HEK293 (cell line): ENCODE results near the gene RASGRP1.

Source experiments
- CTCF ChIA-PET: fragments of 350-600 bp; formaldehyde crosslinking; extraction: SDS; loops from one replicate; lab custom pipeline; 2021; ENCODE audit warnings: antibody characterized with exemption; lab: Yijun Ruan, JAX
- POLR2A ChIA-PET: fragments of 300-600 bp; formaldehyde crosslinking; extraction: SDS; loops from one replicate; lab custom pipeline; 2020; ENCODE audit warnings: antibody characterized with exemption, inconsistent platforms; lab: Yijun Ruan, JAX
- H3K27ac ChIP-seq: fragments of 200-500 bp; sonication (Bioruptor generic); 2 replicates; pipeline ENCODE4 v1.5.1; 2014; ENCODE audit warnings: low read depth, low read length, control low read depth, inconsistent platforms; ENCODE audit errors: extremely low read depth
- H3K36me3 ChIP-seq, 2 experiments: fragments of 200-500 bp in 1 of 2; sonication (Bioruptor generic) in 1 of 2; 1 replicate in 1 of 2; 2 replicates in 1 of 2; pipeline ENCODE4 v1.5.1; 2014 to 2017; ENCODE audit warnings: inconsistent platforms in 2 of 2, low read length in 2 of 2; ENCODE audit not compliant: control insufficient read depth in 2 of 2, insufficient read depth in 1 of 2
- H3K4me1 ChIP-seq: fragments of 200-500 bp; sonication (Bioruptor generic); 2 replicates; pipeline ENCODE4 v1.5.1; 2014; ENCODE audit warnings: mild to moderate bottlenecking, low read length, inconsistent platforms; ENCODE audit not compliant: control insufficient read depth, insufficient read depth
- H3K4me3 ChIP-seq: 2 replicates; pipeline ENCODE4 v1.5.1; 2011; ENCODE audit warnings: low read depth, mild to moderate bottlenecking, control low read depth, low read length, moderate library complexity
- H3K9me3 ChIP-seq: fragments of 200-500 bp; sonication (Bioruptor generic); 2 replicates; pipeline ENCODE4 v1.5.1; 2014; ENCODE audit warnings: low read depth, low read length, inconsistent platforms; ENCODE audit not compliant: control insufficient read depth, insufficient read depth
- GFI1B ChIP-seq: fragments of 450-650 bp; formaldehyde crosslinking; IDR thresholded peaks from 2 replicates; pipeline ENCODE4 v1.5.1; 2016; ENCODE audit warnings: missing biosample characterization, missing genetic modification characterization
- HOXA7 ChIP-seq: sonication (generic); formaldehyde crosslinking; IDR thresholded peaks from 2 replicates; pipeline ENCODE4 v1.8.1; 2022; ENCODE audit warnings: missing genetic modification reagents, borderline replicate concordance
- KLF1 ChIP-seq: fragments of 450-650 bp; formaldehyde crosslinking; IDR thresholded peaks from 2 replicates; pipeline ENCODE4 v1.5.1; 2016; ENCODE audit warnings: missing biosample characterization, missing genetic modification characterization
- MEIS1 ChIP-seq: sonication (generic); formaldehyde crosslinking; IDR thresholded peaks from 2 replicates; pipeline ENCODE4 v1.8.1; 2022; ENCODE audit warnings: missing genetic modification reagents, mild to moderate bottlenecking, borderline replicate concordance
- SP3 ChIP-seq: fragments of 450-650 bp; formaldehyde crosslinking; IDR thresholded peaks from 2 replicates; pipeline ENCODE4 v1.5.1; 2016; ENCODE audit warnings: missing biosample characterization, missing genetic modification characterization
- YY2 ChIP-seq: fragments of 450-650 bp; formaldehyde crosslinking; IDR thresholded peaks from 2 replicates; pipeline ENCODE4 v1.5.1; 2016; ENCODE audit warnings: missing biosample characterization, missing genetic modification characterization
- ZBTB21 ChIP-seq: fragments of 450-650 bp; formaldehyde crosslinking; IDR thresholded peaks from 2 replicates; pipeline ENCODE4 v1.5.1; 2017; ENCODE audit warnings: missing biosample characterization, missing genetic modification characterization
- ZBTB7A ChIP-seq: fragments of 450-650 bp; formaldehyde crosslinking; IDR thresholded peaks from 2 replicates; pipeline ENCODE4 v1.5.1; 2016; ENCODE audit warnings: low read depth, missing biosample characterization, missing genetic modification characterization
- ZNF138 ChIP-seq: fragments of 450-650 bp; formaldehyde crosslinking; IDR thresholded peaks from 2 replicates; pipeline ENCODE4 v1.5.1; 2016; ENCODE audit warnings: missing biosample characterization, missing genetic modification characterization, borderline replicate concordance
- ZNF169 ChIP-seq: fragments of 450-650 bp; formaldehyde crosslinking; IDR thresholded peaks from 2 replicates; pipeline ENCODE4 v1.5.1; 2016; ENCODE audit warnings: missing biosample characterization, missing genetic modification characterization
- ZNF175 ChIP-seq: fragments of 450-650 bp; formaldehyde crosslinking; IDR thresholded peaks from 2 replicates; pipeline ENCODE4 v1.5.1; 2016; ENCODE audit warnings: missing biosample characterization, missing genetic modification characterization
- ZNF19 ChIP-seq: fragments of 450-650 bp; formaldehyde crosslinking; IDR thresholded peaks from 2 replicates; pipeline ENCODE4; 2016; ENCODE audit warnings: missing biosample characterization, missing genetic modification characterization, low read depth
- ZNF214 ChIP-seq: fragments of 450-650 bp; formaldehyde crosslinking; IDR thresholded peaks from 2 replicates; pipeline ENCODE4 v1.5.1; 2017; ENCODE audit warnings: missing biosample characterization, mild to moderate bottlenecking, missing genetic modification characterization, borderline replicate concordance
- ZNF23 ChIP-seq: fragments of 450-650 bp; formaldehyde crosslinking; IDR thresholded peaks from 2 replicates; pipeline ENCODE4 v1.5.1; 2016; ENCODE audit warnings: missing biosample characterization, missing genetic modification characterization, borderline replicate concordance
- ZNF239 ChIP-seq: fragments of 450-650 bp; formaldehyde crosslinking; IDR thresholded peaks from 2 replicates; pipeline ENCODE4 v1.5.1; 2016; ENCODE audit warnings: missing biosample characterization, missing genetic modification characterization
- ZNF302 ChIP-seq: fragments of 450-650 bp; formaldehyde crosslinking; IDR thresholded peaks from 2 replicates; pipeline ENCODE4 v1.5.1; 2016; ENCODE audit warnings: missing biosample characterization, missing genetic modification characterization, low read depth
- ZNF335 ChIP-seq: fragments of 450-650 bp; formaldehyde crosslinking; conservative IDR thresholded peaks from 2 replicates; pipeline ENCODE4 v1.5.1; 2016; ENCODE audit warnings: missing biosample characterization, missing genetic modification characterization
- ZNF341 ChIP-seq: fragments of 450-650 bp; formaldehyde crosslinking; IDR thresholded peaks from 2 replicates; pipeline ENCODE4; 2016; ENCODE audit warnings: low read depth, missing biosample characterization, missing genetic modification characterization
- ZNF366 ChIP-seq: fragments of 450-650 bp; formaldehyde crosslinking; conservative IDR thresholded peaks from 2 replicates; pipeline ENCODE4 v1.5.1; 2016; ENCODE audit warnings: missing biosample characterization, missing genetic modification characterization
- ZNF488 ChIP-seq: fragments of 450-650 bp; formaldehyde crosslinking; IDR thresholded peaks from 2 replicates; pipeline ENCODE4 v1.5.1; 2016; ENCODE audit warnings: missing biosample characterization, missing genetic modification characterization
- ZNF521 ChIP-seq: fragments of 450-650 bp; formaldehyde crosslinking; IDR thresholded peaks from 2 replicates; pipeline ENCODE4 v1.5.1; 2017; ENCODE audit warnings: missing biosample characterization, mild to moderate bottlenecking, missing genetic modification characterization
- ZNF530 ChIP-seq: fragments of 450-650 bp; formaldehyde crosslinking; IDR thresholded peaks from 2 replicates; pipeline ENCODE4 v1.5.1; 2016; ENCODE audit warnings: low read depth, missing biosample characterization, missing genetic modification characterization
- ZNF560 ChIP-seq: fragments of 450-650 bp; formaldehyde crosslinking; IDR thresholded peaks from 2 replicates; pipeline ENCODE4 v1.5.1; 2017; ENCODE audit warnings: missing biosample characterization, missing genetic modification characterization, borderline replicate concordance
- ZNF561 ChIP-seq: fragments of 450-650 bp; IDR thresholded peaks from 2 replicates; pipeline ENCODE4 v1.5.1; 2018; ENCODE audit warnings: missing biosample characterization, missing genetic modification characterization, borderline replicate concordance
- ZNF624 ChIP-seq: fragments of 450-650 bp; formaldehyde crosslinking; IDR thresholded peaks from 2 replicates; pipeline ENCODE4 v1.5.1; 2017; ENCODE audit warnings: missing biosample characterization, missing genetic modification characterization
- ZNF639 ChIP-seq: fragments of 450-650 bp; formaldehyde crosslinking; IDR thresholded peaks from 2 replicates; pipeline ENCODE4 v1.5.1; 2016; ENCODE audit warnings: missing biosample characterization, missing genetic modification characterization
- ZNF658 ChIP-seq: fragments of 450-650 bp; formaldehyde crosslinking; IDR thresholded peaks from 2 replicates; pipeline ENCODE4; 2016; ENCODE audit warnings: missing biosample characterization, missing genetic modification characterization
- ZNF843 ChIP-seq: fragments of 450-650 bp; formaldehyde crosslinking; IDR thresholded peaks from 2 replicates; pipeline ENCODE4 v1.5.1; 2016; ENCODE audit warnings: missing biosample characterization, missing genetic modification characterization
- TF ChIP-seq, protein P1 (sequence below): fragments of 450-650 bp; formaldehyde crosslinking; IDR thresholded peaks from 2 replicates; pipeline ENCODE4 v1.5.1; 2016; ENCODE audit warnings: missing biosample characterization, missing genetic modification characterization
- TF ChIP-seq, protein P2 (sequence below): fragments of 450-650 bp; formaldehyde crosslinking; IDR thresholded peaks from 2 replicates; pipeline ENCODE4 v1.5.1; 2017; ENCODE audit warnings: missing biosample characterization, missing genetic modification characterization
- TF ChIP-seq, protein P3 (sequence below): fragments of 450-650 bp; formaldehyde crosslinking; IDR thresholded peaks from 2 replicates; pipeline ENCODE4 v1.5.1; 2016; ENCODE audit warnings: missing biosample characterization, missing genetic modification characterization

Gene RASGRP1

DNA sequence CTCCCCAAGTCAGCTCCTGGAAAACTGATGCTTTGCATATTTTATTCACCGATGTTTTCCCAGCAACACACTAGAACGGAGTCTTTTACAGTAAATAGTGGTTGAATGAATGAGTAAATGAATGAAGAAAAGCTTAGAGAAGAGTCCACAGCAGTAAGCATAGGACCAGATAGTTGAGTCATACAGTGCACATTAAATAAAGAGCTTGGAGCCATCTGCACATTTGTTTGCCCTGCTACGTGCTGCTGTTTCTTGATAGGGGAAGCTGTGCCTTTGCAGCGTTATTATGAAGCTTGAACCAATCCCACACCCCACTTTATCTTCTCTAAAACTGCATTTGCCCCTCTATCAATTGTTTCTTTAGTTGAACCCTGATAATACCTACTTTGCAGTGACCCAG lies 109.5 kb downstream of the RASGRP1 start:
- POLR2A ChIA-PET = interaction anchor here (1.0 to 1.8 kb wide), 3 partner anchors 8 to 15 kb away, joined by 3 to 8 read pairs (median 4); no protein-coding TSS in a partner anchor
- H3K4me1 ChIP-seq = peaks cover 4% of the 10 kb centered on the region; the same call in 1 of the 2 replicates

GRCh38 chr15:38454696-38455090 lies 109.9 kb downstream of the RASGRP1 start:
- ChIA-PET POLR2A (interaction anchor here (0.6 to 1.8 kb wide), 6 partner anchors 9 to 238 kb away, joined by 3 to 8 read pairs (median 4); no protein-coding TSS in a partner anchor), CTCF (interaction anchor here (0.5 to 3.0 kb wide), 5 partner anchors 14 to 248 kb away, joined by 3 to 17 read pairs (median 4); no protein-coding TSS in a partner anchor)
- Histone ChIP-seq H3K4me1 (peaks cover 4% of the 10 kb centered on the region; the same call in 1 of the 2 replicates), H3K27ac (peak overlapping the region; percentile 93), H3K36me3 (peaks cover 0 to 9% of the 10 kb centered on the region in 2 experiments; a peak in 1 of 3 replicates), H3K9me3 (no peaks in the 10 kb centered on the region), H3K4me3 (peak overlapping the region; percentile 97)
- TF ChIP-seq, protein P1, sequence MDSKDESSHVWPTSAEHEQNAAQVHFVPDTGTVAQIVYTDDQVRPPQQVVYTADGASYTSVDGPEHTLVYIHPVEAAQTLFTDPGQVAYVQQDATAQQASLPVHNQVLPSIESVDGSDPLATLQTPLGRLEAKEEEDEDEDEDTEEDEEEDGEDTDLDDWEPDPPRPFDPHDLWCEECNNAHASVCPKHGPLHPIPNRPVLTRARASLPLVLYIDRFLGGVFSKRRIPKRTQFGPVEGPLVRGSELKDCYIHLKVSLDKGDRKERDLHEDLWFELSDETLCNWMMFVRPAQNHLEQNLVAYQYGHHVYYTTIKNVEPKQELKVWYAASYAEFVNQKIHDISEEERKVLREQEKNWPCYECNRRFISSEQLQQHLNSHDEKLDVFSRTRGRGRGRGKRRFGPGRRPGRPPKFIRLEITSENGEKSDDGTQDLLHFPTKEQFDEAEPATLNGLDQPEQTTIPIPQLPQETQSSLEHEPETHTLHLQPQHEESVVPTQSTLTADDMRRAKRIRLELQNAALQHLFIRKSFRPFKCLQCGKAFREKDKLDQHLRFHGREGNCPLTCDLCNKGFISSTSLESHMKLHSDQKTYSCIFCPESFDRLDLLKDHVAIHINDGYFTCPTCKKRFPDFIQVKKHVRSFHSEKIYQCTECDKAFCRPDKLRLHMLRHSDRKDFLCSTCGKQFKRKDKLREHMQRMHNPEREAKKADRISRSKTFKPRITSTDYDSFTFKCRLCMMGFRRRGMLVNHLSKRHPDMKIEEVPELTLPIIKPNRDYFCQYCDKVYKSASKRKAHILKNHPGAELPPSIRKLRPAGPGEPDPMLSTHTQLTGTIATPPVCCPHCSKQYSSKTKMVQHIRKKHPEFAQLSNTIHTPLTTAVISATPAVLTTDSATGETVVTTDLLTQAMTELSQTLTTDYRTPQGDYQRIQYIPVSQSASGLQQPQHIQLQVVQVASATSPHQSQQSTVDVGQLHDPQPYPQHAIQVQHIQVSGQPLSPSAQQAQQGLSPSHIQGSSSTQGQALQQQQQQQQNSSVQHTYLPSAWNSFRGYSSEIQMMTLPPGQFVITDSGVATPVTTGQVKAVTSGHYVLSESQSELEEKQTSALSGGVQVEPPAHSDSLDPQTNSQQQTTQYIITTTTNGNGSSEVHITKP = no peak
- no peak for TF ChIP-seq ZNF658 (tag by site-specific recombination)
- TF ChIP-seq ZNF521 = no peak
- no peak for TF ChIP-seq YY2 (tag by site-specific recombination)
- TF ChIP-seq ZBTB21 (tag by site-specific recombination) = no peak
- no peak for TF ChIP-seq MEIS1 (CRISPR knock-in tag)
- TF ChIP-seq, protein P2, sequence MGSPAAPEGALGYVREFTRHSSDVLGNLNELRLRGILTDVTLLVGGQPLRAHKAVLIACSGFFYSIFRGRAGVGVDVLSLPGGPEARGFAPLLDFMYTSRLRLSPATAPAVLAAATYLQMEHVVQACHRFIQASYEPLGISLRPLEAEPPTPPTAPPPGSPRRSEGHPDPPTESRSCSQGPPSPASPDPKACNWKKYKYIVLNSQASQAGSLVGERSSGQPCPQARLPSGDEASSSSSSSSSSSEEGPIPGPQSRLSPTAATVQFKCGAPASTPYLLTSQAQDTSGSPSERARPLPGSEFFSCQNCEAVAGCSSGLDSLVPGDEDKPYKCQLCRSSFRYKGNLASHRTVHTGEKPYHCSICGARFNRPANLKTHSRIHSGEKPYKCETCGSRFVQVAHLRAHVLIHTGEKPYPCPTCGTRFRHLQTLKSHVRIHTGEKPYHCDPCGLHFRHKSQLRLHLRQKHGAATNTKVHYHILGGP = no peak
- TF ChIP-seq SP3 (tag by site-specific recombination) = no peak
- no peak for TF ChIP-seq ZNF169 (tag by site-specific recombination)
- no peak for TF ChIP-seq ZNF138
- TF ChIP-seq HOXA7 = no peak
- no peak for TF ChIP-seq ZNF175 (tag by site-specific recombination)
- no peak for TF ChIP-seq ZNF239
- TF ChIP-seq KLF1 (tag by site-specific recombination) = no peak
- no peak for TF ChIP-seq ZNF335 (tag by site-specific recombination)
- TF ChIP-seq ZNF366 = no peak
- TF ChIP-seq ZNF561 (tag by site-specific recombination) = no peak
- TF ChIP-seq ZNF488 (tag by site-specific recombination) = no peak
- TF ChIP-seq, protein P3, sequence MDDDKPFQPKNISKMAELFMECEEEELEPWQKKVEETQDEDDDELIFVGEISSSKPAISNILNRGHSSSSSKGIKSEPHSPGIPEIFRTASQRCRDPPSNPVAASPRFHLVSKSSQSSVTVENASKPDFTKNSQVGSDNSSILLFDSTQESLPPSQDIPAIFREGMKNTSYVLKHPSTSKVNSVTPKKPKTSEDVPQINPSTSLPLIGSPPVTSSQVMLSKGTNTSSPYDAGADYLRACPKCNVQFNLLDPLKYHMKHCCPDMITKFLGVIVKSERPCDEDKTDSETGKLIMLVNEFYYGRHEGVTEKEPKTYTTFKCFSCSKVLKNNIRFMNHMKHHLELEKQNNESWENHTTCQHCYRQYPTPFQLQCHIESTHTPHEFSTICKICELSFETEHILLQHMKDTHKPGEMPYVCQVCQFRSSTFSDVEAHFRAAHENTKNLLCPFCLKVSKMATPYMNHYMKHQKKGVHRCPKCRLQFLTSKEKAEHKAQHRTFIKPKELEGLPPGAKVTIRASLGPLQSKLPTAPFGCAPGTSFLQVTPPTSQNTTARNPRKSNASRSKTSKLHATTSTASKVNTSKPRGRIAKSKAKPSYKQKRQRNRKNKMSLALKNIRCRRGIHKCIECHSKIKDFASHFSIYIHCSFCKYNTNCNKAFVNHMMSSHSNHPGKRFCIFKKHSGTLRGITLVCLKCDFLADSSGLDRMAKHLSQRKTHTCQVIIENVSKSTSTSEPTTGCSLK (tag by site-specific recombination) = no peak
- TF ChIP-seq, all 188 proteins: peak for 0

More for the DNA sequence above, 109.5 kb downstream of the RASGRP1 start:
- peaks cover 0 to 9% of the 10 kb centered on the region in 2 experiments; a peak in 1 of 3 replicates for H3K36me3 ChIP-seq
- TF ChIP-seq ZNF19 (no peak), ZNF302 (no peak), ZNF214 (tag by site-specific recombination) (no peak), ZBTB7A (tag by site-specific recombination) (no peak), ZNF843 (tag by site-specific recombination) (no peak), ZNF560 (tag by site-specific recombination) (no peak), ZNF341 (tag by site-specific recombination) (no peak), ZNF639 (tag by site-specific recombination) (no peak), ZNF23 (no peak), ZNF169 (tag by site-specific recombination) (no peak), ZNF530 (tag by site-specific recombination) (no peak), GFI1B (tag by site-specific recombination) (no peak), ZNF624 (tag by site-specific recombination) (no peak)
- peak overlapping the region; percentile 93; the same call in 1 of the 2 replicates for H3K27ac ChIP-seq
- CTCF ChIA-PET = interaction anchor here (0.5 to 3.0 kb wide), 4 partner anchors 15 to 247 kb away, joined by 3 to 17 read pairs (median 4); no protein-coding TSS in a partner anchor
- H3K4me3 ChIP-seq = peak overlapping the region; percentile 97
- no peaks in the 10 kb centered on the region for H3K9me3 ChIP-seq
